Ecto neural progenitor cell (in vitro differentiated cells): ENCODE results near the gene AP1G1.
"Not testable (repeated sequence)": the region's sequence is repeated elsewhere in the genome, so short reads cannot be mapped to it uniquely, and the experiment has no call there.

Source experiments
- DNase-seq: peaks from one replicate; pipeline ENCODE4 v3.0.0-alpha.2; 2018; ENCODE audit warnings: low spot score

Gene AP1G1

GRCh38 chr16:71700831-71701230, 107.8 kb downstream of the AP1G1 start:
- DNase-seq: no peak

DNA sequence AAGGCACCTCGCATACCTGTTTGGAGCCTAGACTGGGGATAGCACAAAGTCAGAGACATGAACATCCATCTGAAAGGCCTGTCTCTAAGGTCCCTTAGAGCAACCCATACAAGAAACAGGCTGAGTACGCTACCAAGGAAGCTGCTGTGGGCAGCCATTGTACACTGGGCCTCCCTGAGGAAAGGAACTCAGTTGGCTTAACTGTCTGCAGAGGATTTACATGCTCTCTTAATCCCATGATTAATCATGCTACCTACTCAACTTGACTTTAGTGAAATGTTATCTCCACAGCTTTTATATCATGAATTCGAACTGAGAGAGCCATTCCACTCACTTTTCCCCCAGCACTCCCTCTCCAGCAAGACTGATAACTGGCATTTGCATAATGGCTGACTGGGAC, 110.1 kb downstream of the AP1G1 start:
- DNase-seq: no peak

- no peak for DNase-seq
These were observed 115.5 kb downstream of the AP1G1 start for GRCh38 chr16:71693164-71693563.

DNA sequence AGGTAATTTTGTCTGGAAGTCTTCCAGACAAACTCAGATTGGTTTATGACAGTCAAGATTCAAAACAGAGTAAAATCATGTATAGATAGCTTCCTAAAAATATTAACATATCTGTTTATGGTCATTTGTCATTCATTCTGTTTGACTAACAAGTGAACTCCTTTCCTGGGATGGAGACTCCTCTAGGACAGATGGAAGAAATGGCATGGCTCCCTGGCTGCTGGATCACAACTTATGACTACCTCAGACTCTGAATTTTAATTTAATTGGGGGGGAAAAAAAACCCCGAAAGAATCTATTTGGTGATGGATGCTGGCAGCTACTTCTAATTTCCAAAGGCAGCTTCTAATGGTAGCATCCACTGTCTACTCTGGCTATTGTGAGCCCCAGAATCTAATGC, 118.7 kb downstream of the AP1G1 start:
- DNase-seq: no peak

DNA sequence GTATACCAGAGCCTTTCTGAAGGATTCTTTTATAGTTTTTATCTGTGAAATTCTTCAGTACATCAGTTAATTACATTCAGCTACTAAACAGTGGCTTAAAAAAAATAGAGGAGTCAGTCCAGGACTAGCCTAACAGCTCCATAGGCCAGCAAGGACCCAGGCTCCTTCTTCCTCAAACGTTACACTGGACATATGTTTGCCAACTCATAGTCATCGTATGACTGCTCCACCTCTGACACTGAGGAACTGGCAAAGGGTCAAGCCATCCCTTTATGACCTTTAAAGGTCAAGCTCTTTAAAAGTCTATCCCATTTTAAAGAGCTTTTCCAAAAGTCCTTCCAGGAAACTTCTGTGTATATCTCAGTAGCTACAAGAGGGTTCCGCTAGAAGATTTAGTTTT, 120.8 kb downstream of the AP1G1 start:
- DNase-seq: no peak

GRCh38 chr16:71684280-71684679, 124.4 kb downstream of the AP1G1 start:
- not testable (repeated sequence) for DNase-seq

DNA sequence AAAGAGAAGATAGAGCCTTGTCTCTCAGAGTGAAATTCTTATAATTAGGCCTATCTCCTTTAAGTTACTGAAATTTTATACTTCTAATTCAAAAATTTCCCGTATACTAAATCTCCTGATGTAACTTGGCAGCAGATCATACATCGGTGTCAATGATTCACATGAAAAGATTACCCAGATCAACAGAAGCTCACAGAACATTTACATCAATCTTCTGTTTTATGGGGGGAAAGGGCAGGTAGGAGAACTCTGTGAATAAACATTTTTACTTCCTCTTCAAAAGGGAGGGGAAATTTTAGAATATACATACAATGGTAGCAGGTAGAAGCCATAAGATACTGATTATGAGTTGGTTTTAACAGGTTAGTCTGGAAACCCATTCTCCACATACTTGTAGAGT, 127.3 kb downstream of the AP1G1 start:
- DNase-seq: no peak
